ENCODE data around the gene UGT1A8.

- TF ChIP-seq, protein P1, sequence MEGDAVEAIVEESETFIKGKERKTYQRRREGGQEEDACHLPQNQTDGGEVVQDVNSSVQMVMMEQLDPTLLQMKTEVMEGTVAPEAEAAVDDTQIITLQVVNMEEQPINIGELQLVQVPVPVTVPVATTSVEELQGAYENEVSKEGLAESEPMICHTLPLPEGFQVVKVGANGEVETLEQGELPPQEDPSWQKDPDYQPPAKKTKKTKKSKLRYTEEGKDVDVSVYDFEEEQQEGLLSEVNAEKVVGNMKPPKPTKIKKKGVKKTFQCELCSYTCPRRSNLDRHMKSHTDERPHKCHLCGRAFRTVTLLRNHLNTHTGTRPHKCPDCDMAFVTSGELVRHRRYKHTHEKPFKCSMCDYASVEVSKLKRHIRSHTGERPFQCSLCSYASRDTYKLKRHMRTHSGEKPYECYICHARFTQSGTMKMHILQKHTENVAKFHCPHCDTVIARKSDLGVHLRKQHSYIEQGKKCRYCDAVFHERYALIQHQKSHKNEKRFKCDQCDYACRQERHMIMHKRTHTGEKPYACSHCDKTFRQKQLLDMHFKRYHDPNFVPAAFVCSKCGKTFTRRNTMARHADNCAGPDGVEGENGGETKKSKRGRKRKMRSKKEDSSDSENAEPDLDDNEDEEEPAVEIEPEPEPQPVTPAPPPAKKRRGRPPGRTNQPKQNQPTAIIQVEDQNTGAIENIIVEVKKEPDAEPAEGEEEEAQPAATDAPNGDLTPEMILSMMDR (IDR thresholded peaks at IDR 0.05 in 8 of 11, conservative IDR thresholded peaks at IDR 0.05 in 3 of 11): no peak
- TF ChIP-seq POLR2A (IDR thresholded peaks at IDR 0.05): no peak
Observed at GRCh38 chr2:233814056-233814835, 196.8 kb downstream of the UGT1A8 start.

All from spleen (tissue), 7 donors.